Body of pancreas (tissue), 4 donors: ENCODE results near the gene C1orf116. TPM values are rescaled to one million over a fixed set of nuclear protein-coding genes. Genes with fewer than 3 reads are reported as not detected.

Experiments used
- ATAC-seq: fragments of 150-250 bp; one replicate; pipeline ENCODE4 v1.9.1; 2016
- DNase-seq, 4 donors: peaks; one replicate each; pipeline ENCODE4 v3.0.0-alpha.2; 2019
- H3K27ac ChIP-seq, 4 donors: fragments of 200-600 bp; sonication (generic); 1 replicate in 3 of 4; 2 replicates in 1 of 4; pipeline versions ENCODE4 v1.5.1 to v1.6.1; 2016 to 2019; ENCODE audit warnings: mild to moderate bottlenecking in 1 of 4, mixed read lengths in 1 of 4, moderate library complexity in 1 of 4
- H3K27me3 ChIP-seq, 2 donors: fragments of 200-600 bp; sonication (generic); one replicate each; pipeline ENCODE4 v1.6.0; 2016; ENCODE audit warnings: mild to moderate bottlenecking in 1 of 2
- H3K36me3 ChIP-seq, 2 donors: fragments of 200-600 bp; sonication (generic); replicated peaks in 1 of 2; 2 replicates each; pipeline ENCODE4 v1.5.1; 2016; ENCODE audit warnings: low read depth in 2 of 2; ENCODE audit not compliant: insufficient read depth in 1 of 2
- H3K4me1 ChIP-seq: fragments of 200-600 bp; sonication (generic); one replicate; pipeline ENCODE4 v1.6.0; 2016
- H3K4me3 ChIP-seq, 2 donors: fragments of 200-600 bp; sonication (generic); 1 replicate in 1 of 2; 2 replicates in 1 of 2; pipeline ENCODE4 v1.5.1; 2016 to 2019
- H3K9me3 ChIP-seq, 3 donors: fragments of 200-600 bp; sonication (generic); 1 replicate in 2 of 3; 2 replicates in 1 of 3; pipeline ENCODE4 v1.5.1; 2016
- CTCF ChIP-seq, 7 experiments: fragments of 450-650 bp in 4 of 7; fragments of 200-600 bp in 3 of 7; sonication (generic) in 3 of 7; IDR thresholded peaks; one replicate each; pipeline ENCODE4 v1.5.1; 2016 to 2019; ENCODE audit warnings: antibody characterized with exemption in 7 of 7
- POLR2A ChIP-seq, 3 donors: fragments of 450-650 bp; IDR thresholded peaks; one replicate each; pipeline ENCODE4 v1.6.1; 2016; ENCODE audit warnings: antibody characterized with exemption in 3 of 3, mild to moderate bottlenecking in 2 of 3
- WGBS, 2 donors: methylation state at CpG; one replicate each; pipeline ENCODE4 v1.1.5; 2017; 5-methylcytosine and 5-hydroxymethylcytosine counted together
- intact Hi-C: fragments of 100-400 bp; cut with DNase I; formaldehyde crosslinking; loops from one replicate; pipeline ENCODE4 v1.15.1; 2023
- total RNA-seq, 2 donors: library from RNA; depleted of rRNA; stranded (reverse); fragments of >200 nt; gene quantifications; one replicate each; pipeline ENCODE4 v1.1.0, GENCODE V29; 2016

C1orf116 gene
- total RNA-seq, 2 donors from 2014 or later: 11.2 to 23.3 TPM

- intact Hi-C loops: no loop called here
- WGBS, 2 donors: 80 to 95% methylated on average over 3 of the region's 3 CpGs
- no peak for DNase-seq
- TF ChIP-seq POLR2A (IDR thresholded peaks at IDR 0.05) (no peak), CTCF (IDR thresholded peaks at IDR 0.05) (no peak)
- H3K9me3 ChIP-seq: no peaks in the 10 kb centered on the region
- no peak overlapping the region for H3K27ac ChIP-seq
- peaks cover 35% of the 10 kb centered on the region for H3K4me1 ChIP-seq
- no peaks in the 10 kb centered on the region for H3K36me3 ChIP-seq
- no peak for ATAC-seq
- H3K27me3 ChIP-seq: no peaks in the 10 kb centered on the region
- no peak overlapping the region for H3K4me3 ChIP-seq
Observed at GRCh38 chr1:207014728-207015127, 17.8 kb downstream of the C1orf116 start.

- Histone ChIP-seq H3K4me1 (peaks cover 32% of the 10 kb centered on the region), H3K4me3 (no peak overlapping the region), H3K36me3 (no peaks in the 10 kb centered on the region), H3K27ac (no peak overlapping the region), H3K27me3 (no peaks in the 10 kb centered on the region), H3K9me3 (no peaks in the 10 kb centered on the region)
- TF ChIP-seq POLR2A (IDR thresholded peaks at IDR 0.05) (no peak), CTCF (IDR thresholded peaks at IDR 0.05) (no peak)
- ATAC-seq (no peak), DNase-seq (no peak)
- intact Hi-C loops: no loop called here
- WGBS, 2 donors: 93% methylated on average over 6 of the region's 6 CpGs
Observed at GRCh38 chr1:207013321-207014085, 19.1 kb downstream of the C1orf116 start.

- H3K27ac ChIP-seq: peak overlapping the region; percentile 53 to 84 (median 78)
- no peaks in the 10 kb centered on the region for H3K9me3 ChIP-seq
- DNase-seq (no peak), ATAC-seq (no peak)
- no peak overlapping the region for H3K4me3 ChIP-seq
- peaks cover 23% of the 10 kb centered on the region for H3K4me1 ChIP-seq
- TF ChIP-seq POLR2A (IDR thresholded peaks at IDR 0.05) (no peak), CTCF (IDR thresholded peaks at IDR 0.05) (no peak)
- no peaks in the 10 kb centered on the region for H3K27me3 ChIP-seq
- intact Hi-C loops: no loop called here
- WGBS, 2 donors: 87 to 88% methylated on average over 2 of the region's 2 CpGs
- no peaks in the 10 kb centered on the region for H3K36me3 ChIP-seq
Observed at GRCh38 chr1:207010726-207011125, 21.8 kb downstream of the C1orf116 start.

- intact Hi-C loops: no loop called here
- H3K27me3 ChIP-seq: no peaks in the 10 kb centered on the region
- H3K9me3 ChIP-seq: no peaks in the 10 kb centered on the region
- no peaks in the 10 kb centered on the region for H3K36me3 ChIP-seq
- H3K4me3 ChIP-seq: no peak overlapping the region
- DNase-seq (no peak), ATAC-seq (no peak)
- 50 to 75% methylated on average over 7 of the region's 7 CpGs for WGBS, 2 donors
- peaks cover 31% of the 10 kb centered on the region for H3K4me1 ChIP-seq
- TF ChIP-seq CTCF (IDR thresholded peaks at IDR 0.05): no peak
- no peak for TF ChIP-seq POLR2A (IDR thresholded peaks at IDR 0.05)
- H3K27ac ChIP-seq: peak overlapping the region; percentile 53 to 84 (median 78)
Observed at GRCh38 chr1:207009945-207010344, 22.6 kb downstream of the C1orf116 start.
